Measurements from ENCODE around the gene TP53. TPM values are rescaled to one million over a fixed set of nuclear protein-coding genes. Genes with fewer than 3 reads are reported as not detected.

TP53 gene
- total and polyA plus RNA-seq, 2 of the 4 experiments (the other 2 are of a cell fraction): 31.2 to 48.5 TPM

DNA sequence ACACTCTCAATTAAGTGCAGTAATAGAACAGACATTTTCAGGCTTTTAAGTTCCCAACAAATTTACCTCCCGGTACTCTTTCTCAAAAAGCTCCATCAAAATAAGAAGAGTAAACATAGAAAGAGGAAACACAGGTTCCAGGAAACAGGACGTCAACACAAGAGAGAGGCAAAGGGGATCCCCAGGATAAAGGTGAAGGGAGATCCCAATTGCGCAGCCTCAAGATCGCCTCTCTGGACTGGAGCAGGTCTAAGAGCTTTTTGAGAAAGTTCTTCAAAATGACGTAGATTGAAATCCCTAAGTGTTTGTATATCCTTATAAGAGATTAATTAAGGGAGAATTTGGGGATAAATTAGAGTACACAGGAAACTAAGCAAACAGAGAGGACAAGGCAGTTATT is 68.7 kb downstream of the TP53 start:
- no peak overlapping the region for H3K23ac ChIP-seq (ENCODE audit: low read depth, low read length)
- no peak overlapping the region for H2BK20ac ChIP-seq (ENCODE audit: low read depth, low read length)
- BruUV-seq (replicated peaks): no TSS peak
- H3K4ac ChIP-seq (ENCODE audit: low read depth, low read length): no peak overlapping the region
- no peaks in the 10 kb centered on the region; the same call in 1 of the 2 replicates for H3K27me3 ChIP-seq (ENCODE audit: control insufficient read depth, insufficient read depth, low read length)
- 100% methylated on average over 1 of the region's 5 CpGs; no CpG with 5 or more reads in 1 of the 2 experiments for WGBS, 2 experiments (ENCODE audit: extremely low coverage in 2 of 2, insufficient read length in 1 of 2)
- H2AFZ ChIP-seq (replicated peaks; ENCODE audit: low read length, poor library complexity): no peak overlapping the region
- H3K27ac ChIP-seq (ENCODE audit: insufficient read depth, low read length): no peak overlapping the region
- CTCF ChIA-PET: interaction anchor here (1.4 kb wide), 1 partner anchor 14 kb away, joined by 3 read pairs; no protein-coding TSS in a partner anchor
- H4K5ac ChIP-seq (ENCODE audit: low read depth, low read length): no peak overlapping the region
- POLR2A ChIA-PET (ENCODE audit: unreplicated experiment): no interaction called here
- H3K9me3 ChIP-seq (ENCODE audit: control insufficient read depth, insufficient read depth, low read length): no peaks in the 10 kb centered on the region
- H3K4me1 ChIP-seq (ENCODE audit: control insufficient read depth, insufficient read depth, low read length): peaks cover 1% of the 10 kb centered on the region; the same call in 1 of the 2 replicates
- no peak for TF ChIP-seq CEBPB (IDR thresholded peaks at IDR 0.05; ENCODE audit: low read depth, low read length)
- TF ChIP-seq RAD21 (IDR thresholded peaks at IDR 0.05; ENCODE audit: low read length): no peak
- TF ChIP-seq CHD1 (IDR thresholded peaks at IDR 0.05; ENCODE audit: low read depth, low read length): no peak
- no peak for TF ChIP-seq MAFK (IDR thresholded peaks at IDR 0.05; ENCODE audit: low read depth, low read length)
- no peak for TF ChIP-seq MXI1 (IDR thresholded peaks at IDR 0.05; ENCODE audit: borderline replicate concordance, low read depth, low read length)
- no peak for TF ChIP-seq MAZ (IDR thresholded peaks at IDR 0.05; ENCODE audit: borderline replicate concordance, low read depth, low read length)
- TF ChIP-seq BHLHE40 (IDR thresholded peaks at IDR 0.05; ENCODE audit: low read depth, low read length): no peak
- no peak for TF ChIP-seq RCOR1 (IDR thresholded peaks at IDR 0.05; ENCODE audit: insufficient replicate concordance, low read length)
- no peak for TF ChIP-seq RFX5 (IDR thresholded peaks at IDR 0.05; ENCODE audit: low read depth, low read length)
- TF ChIP-seq, protein P1, sequence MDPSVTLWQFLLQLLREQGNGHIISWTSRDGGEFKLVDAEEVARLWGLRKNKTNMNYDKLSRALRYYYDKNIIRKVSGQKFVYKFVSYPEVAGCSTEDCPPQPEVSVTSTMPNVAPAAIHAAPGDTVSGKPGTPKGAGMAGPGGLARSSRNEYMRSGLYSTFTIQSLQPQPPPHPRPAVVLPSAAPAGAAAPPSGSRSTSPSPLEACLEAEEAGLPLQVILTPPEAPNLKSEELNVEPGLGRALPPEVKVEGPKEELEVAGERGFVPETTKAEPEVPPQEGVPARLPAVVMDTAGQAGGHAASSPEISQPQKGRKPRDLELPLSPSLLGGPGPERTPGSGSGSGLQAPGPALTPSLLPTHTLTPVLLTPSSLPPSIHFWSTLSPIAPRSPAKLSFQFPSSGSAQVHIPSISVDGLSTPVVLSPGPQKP (IDR thresholded peaks at IDR 0.05; ENCODE audit: borderline replicate concordance, low read depth, low read length): no peak
- TF ChIP-seq, protein P2, sequence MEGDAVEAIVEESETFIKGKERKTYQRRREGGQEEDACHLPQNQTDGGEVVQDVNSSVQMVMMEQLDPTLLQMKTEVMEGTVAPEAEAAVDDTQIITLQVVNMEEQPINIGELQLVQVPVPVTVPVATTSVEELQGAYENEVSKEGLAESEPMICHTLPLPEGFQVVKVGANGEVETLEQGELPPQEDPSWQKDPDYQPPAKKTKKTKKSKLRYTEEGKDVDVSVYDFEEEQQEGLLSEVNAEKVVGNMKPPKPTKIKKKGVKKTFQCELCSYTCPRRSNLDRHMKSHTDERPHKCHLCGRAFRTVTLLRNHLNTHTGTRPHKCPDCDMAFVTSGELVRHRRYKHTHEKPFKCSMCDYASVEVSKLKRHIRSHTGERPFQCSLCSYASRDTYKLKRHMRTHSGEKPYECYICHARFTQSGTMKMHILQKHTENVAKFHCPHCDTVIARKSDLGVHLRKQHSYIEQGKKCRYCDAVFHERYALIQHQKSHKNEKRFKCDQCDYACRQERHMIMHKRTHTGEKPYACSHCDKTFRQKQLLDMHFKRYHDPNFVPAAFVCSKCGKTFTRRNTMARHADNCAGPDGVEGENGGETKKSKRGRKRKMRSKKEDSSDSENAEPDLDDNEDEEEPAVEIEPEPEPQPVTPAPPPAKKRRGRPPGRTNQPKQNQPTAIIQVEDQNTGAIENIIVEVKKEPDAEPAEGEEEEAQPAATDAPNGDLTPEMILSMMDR (conservative IDR thresholded peaks at IDR 0.05; ENCODE audit: low read depth, low read length): no peak
- no peak for TF ChIP-seq POLR2A (IDR thresholded peaks at IDR 0.05; ENCODE audit: low read depth, low read length)
- no peak for TF ChIP-seq NFE2L2 (IDR thresholded peaks at IDR 0.05; ENCODE audit: low read depth, low read length)
- TF ChIP-seq, protein P3, sequence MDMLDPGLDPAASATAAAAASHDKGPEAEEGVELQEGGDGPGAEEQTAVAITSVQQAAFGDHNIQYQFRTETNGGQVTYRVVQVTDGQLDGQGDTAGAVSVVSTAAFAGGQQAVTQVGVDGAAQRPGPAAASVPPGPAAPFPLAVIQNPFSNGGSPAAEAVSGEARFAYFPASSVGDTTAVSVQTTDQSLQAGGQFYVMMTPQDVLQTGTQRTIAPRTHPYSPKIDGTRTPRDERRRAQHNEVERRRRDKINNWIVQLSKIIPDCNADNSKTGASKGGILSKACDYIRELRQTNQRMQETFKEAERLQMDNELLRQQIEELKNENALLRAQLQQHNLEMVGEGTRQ (IDR thresholded peaks at IDR 0.05; ENCODE audit: low read depth, low read length): no peak
- TF ChIP-seq SMC3 (IDR thresholded peaks at IDR 0.05; ENCODE audit: low read depth, low read length): no peak
- TF ChIP-seq FOS (IDR thresholded peaks at IDR 0.05; ENCODE audit: low read depth, low read length): no peak
- H4K8ac ChIP-seq (ENCODE audit: low read depth in 2 of 2, low read length in 2 of 2): no peak overlapping the region
- no peak overlapping the region for H3K4me2 ChIP-seq (ENCODE audit: low read depth, low read length)
- H3K4me3 ChIP-seq (ENCODE audit: insufficient read depth, low read depth, low read length): no peak overlapping the region
- peaks cover 8% of the 10 kb centered on the region; the same call in 1 of the 2 replicates for H4K20me1 ChIP-seq (ENCODE audit: insufficient read depth, low read length)
- H2BK120ac ChIP-seq (ENCODE audit: low read depth, low read length): no peak overlapping the region
- H3K14ac ChIP-seq (replicated peaks; ENCODE audit: low read depth, low read length): no peak overlapping the region
- dilution Hi-C loops (cut with HindIII; ENCODE audit: low sequenced_read_pairs, unreplicated experiment): no loop called here
- DNase-seq (no peak), ATAC-seq (ENCODE audit: low read depth) (no peak)
- no peak overlapping the region for H2AK9ac ChIP-seq (replicated peaks; ENCODE audit: low read depth, low read length, poor library complexity)
- no peak overlapping the region for H3K9ac ChIP-seq (ENCODE audit: low read depth, low read length)
- intact Hi-C loops (cut with micrococcal nuclease): no loop called here
- no peaks in the 10 kb centered on the region for H3K36me3 ChIP-seq (ENCODE audit: control insufficient read depth, insufficient read depth, low read length)
- H3K18ac ChIP-seq (ENCODE audit: low read depth, low read length): no peak overlapping the region
- peaks cover 3% of the 10 kb centered on the region; the same call in 1 of the 2 replicates for H3K9me1 ChIP-seq (ENCODE audit: insufficient read depth, low read length)
- no peak overlapping the region for H2AK5ac ChIP-seq (ENCODE audit: low read depth, low read length)
- H2BK5ac ChIP-seq (ENCODE audit: low read depth, low read length, poor library complexity, severe bottlenecking): no peak overlapping the region
- no peak overlapping the region for H4K91ac ChIP-seq (ENCODE audit: insufficient read depth, low read depth, low read length)
- H2BK15ac ChIP-seq (ENCODE audit: low read depth, low read length): no peak overlapping the region
- H3K79me1 ChIP-seq (ENCODE audit: low read depth in 1 of 2, low read length in 2 of 2): peaks cover 6 to 7% of the 10 kb centered on the region in 2 experiments; a peak in 3 of 4 replicates
- H3K56ac ChIP-seq (ENCODE audit: extremely low read depth, insufficient read depth, low read length): no peak overlapping the region
- in situ Hi-C loops (cut with MboI; ENCODE audit: low sequenced_read_pairs): no loop called here
